Measurements from ENCODE around the gene PAQR5.

PAQR5 gene

DNA sequence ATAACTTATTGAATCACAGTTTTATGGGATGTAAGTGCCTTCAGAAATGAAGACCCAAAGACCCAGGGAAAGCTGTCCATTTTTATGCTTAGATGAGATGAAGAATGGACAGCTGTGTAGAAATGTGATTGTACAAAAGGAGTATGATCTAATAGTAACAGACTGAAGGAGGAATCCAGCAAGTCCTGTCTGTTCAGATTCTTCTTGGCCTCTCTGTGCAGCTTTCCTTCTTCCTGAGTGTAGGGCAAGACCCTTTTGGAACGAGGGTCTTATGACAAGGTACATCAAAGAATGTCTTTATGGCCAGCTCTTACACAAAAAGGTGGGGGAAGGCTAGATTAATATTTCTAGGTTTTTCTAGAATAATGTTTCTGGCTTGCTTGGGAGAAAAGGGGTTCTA, 114.0 kb downstream of the PAQR5 start:
- no peak overlapping the region for H3K9ac ChIP-seq (ENCODE audit: low read length in 5 of 5)
- H3K36me3 ChIP-seq (ENCODE audit: control insufficient read depth in 5 of 5, insufficient read depth in 5 of 5, low read length in 5 of 5), result no peaks in the 10 kb centered on the region
- no peak overlapping the region for H3K27ac ChIP-seq (ENCODE audit: low read depth, low read length)
- no peak overlapping the region for H3K4me3 ChIP-seq (ENCODE audit: low read depth in 1 of 5, low read length in 5 of 5)
- H3K9me3 ChIP-seq (ENCODE audit: control insufficient read depth in 5 of 5, low read length in 5 of 5), result no peaks in the 10 kb centered on the region
- no peaks in the 10 kb centered on the region for H3K27me3 ChIP-seq (ENCODE audit: control insufficient read depth in 5 of 5, insufficient read depth in 4 of 5, low read length in 5 of 5)
- peaks cover 0 to 15% (median 12%) of the 10 kb centered on the region in 5 donors for H3K4me1 ChIP-seq (ENCODE audit: control insufficient read depth in 5 of 5, insufficient read depth in 5 of 5, low read length in 5 of 5)

GRCh38 chr15:69413822-69414700, 115.3 kb downstream of the PAQR5 start, which contains the start of gene KIF23:
Gene KIF23, plus strand, starts transcription at chr15:69414349. Its CDS starts 117 bp downstream, at chr15:69414466.
- peak within 1 kb of the TSS; percentile 71 to 95 (median 80) for H3K4me3 ChIP-seq (ENCODE audit: low read depth in 1 of 5, low read length in 5 of 5)
- H3K27me3 ChIP-seq (ENCODE audit: control insufficient read depth in 5 of 5, insufficient read depth in 4 of 5, low read length in 5 of 5), result no peaks in the 10 kb centered on the region
- H3K27ac ChIP-seq (ENCODE audit: low read depth, low read length), result no peak within 1 kb of the TSS
- H3K36me3 ChIP-seq (ENCODE audit: control insufficient read depth in 5 of 5, insufficient read depth in 5 of 5, low read length in 5 of 5), result no peaks in the 10 kb centered on the region
- no peaks in the 10 kb centered on the region for H3K9me3 ChIP-seq (ENCODE audit: control insufficient read depth in 5 of 5, low read length in 5 of 5)
- H3K4me1 ChIP-seq (ENCODE audit: control insufficient read depth in 5 of 5, insufficient read depth in 5 of 5, low read length in 5 of 5), result peaks cover 0 to 15% (median 12%) of the 10 kb centered on the region in 5 donors
- peak within 1 kb of the TSS in 4 of 5 donors; percentile 48 to 67 (median 66) for H3K9ac ChIP-seq (ENCODE audit: low read length in 5 of 5)

- Histone ChIP-seq H3K4me1 (ENCODE audit: control insufficient read depth in 5 of 5, insufficient read depth in 5 of 5, low read length in 5 of 5) (peaks cover 0 to 15% (median 12%) of the 10 kb centered on the region in 5 donors), H3K9ac (ENCODE audit: low read length in 5 of 5) (peak overlapping the region in 4 of 5 donors; percentile 48 to 67 (median 65)), H3K36me3 (ENCODE audit: control insufficient read depth in 5 of 5, insufficient read depth in 5 of 5, low read length in 5 of 5) (no peaks in the 10 kb centered on the region), H3K4me3 (ENCODE audit: low read depth in 1 of 5, low read length in 5 of 5) (peak overlapping the region; percentile 70 to 95 (median 73)), H3K9me3 (ENCODE audit: control insufficient read depth in 5 of 5, low read length in 5 of 5) (no peaks in the 10 kb centered on the region), H3K27me3 (ENCODE audit: control insufficient read depth in 5 of 5, insufficient read depth in 4 of 5, low read length in 5 of 5) (peaks cover 0 to 2% (median 0%) of the 10 kb centered on the region in 5 donors), H3K27ac (ENCODE audit: low read depth, low read length) (no peak overlapping the region)
Measured at GRCh38 chr15:69414701-69415167, 116.0 kb downstream of the PAQR5 start.

- no peak overlapping the region for H3K4me3 ChIP-seq (ENCODE audit: low read depth in 1 of 5, low read length in 5 of 5)
- peaks cover 0 to 2% (median 0%) of the 10 kb centered on the region in 5 donors for H3K27me3 ChIP-seq (ENCODE audit: control insufficient read depth in 5 of 5, insufficient read depth in 4 of 5, low read length in 5 of 5)
- H3K27ac ChIP-seq (ENCODE audit: low read depth, low read length), result no peak overlapping the region
- no peak overlapping the region for H3K9ac ChIP-seq (ENCODE audit: low read length in 5 of 5)
- H3K36me3 ChIP-seq (ENCODE audit: control insufficient read depth in 5 of 5, insufficient read depth in 5 of 5, low read length in 5 of 5), result no peaks in the 10 kb centered on the region
- H3K4me1 ChIP-seq (ENCODE audit: control insufficient read depth in 5 of 5, insufficient read depth in 5 of 5, low read length in 5 of 5), result peaks cover 0 to 15% (median 12%) of the 10 kb centered on the region in 5 donors
- H3K9me3 ChIP-seq (ENCODE audit: control insufficient read depth in 5 of 5, low read length in 5 of 5), result no peaks in the 10 kb centered on the region
Measured at GRCh38 chr15:69415381-69415780, 116.7 kb downstream of the PAQR5 start.

DNA sequence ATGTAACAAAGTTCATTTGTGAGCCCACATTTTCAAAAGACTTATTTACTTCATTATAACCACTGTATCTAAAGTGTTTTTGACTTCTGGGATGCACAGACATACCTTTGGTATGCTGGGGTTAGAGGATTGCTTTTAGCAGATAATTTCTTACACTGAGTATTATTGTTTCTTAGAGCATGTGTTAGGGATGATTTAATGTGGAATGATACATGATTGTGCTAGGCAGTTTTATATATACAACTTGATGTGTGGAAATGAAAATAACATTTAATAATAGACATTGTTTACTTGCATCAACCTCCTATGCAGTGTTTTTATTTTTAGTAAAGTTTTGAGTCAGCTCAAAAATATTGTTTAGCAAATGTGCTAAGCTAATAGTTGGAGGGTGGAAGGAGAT, 118.9 kb downstream of the PAQR5 start:
- Histone ChIP-seq H3K27me3 (ENCODE audit: control insufficient read depth in 5 of 5, insufficient read depth in 4 of 5, low read length in 5 of 5) (peaks cover 0 to 2% (median 0%) of the 10 kb centered on the region in 5 donors), H3K9ac (ENCODE audit: low read length in 5 of 5) (no peak overlapping the region), H3K4me3 (ENCODE audit: low read depth in 1 of 5, low read length in 5 of 5) (no peak overlapping the region)

DNA sequence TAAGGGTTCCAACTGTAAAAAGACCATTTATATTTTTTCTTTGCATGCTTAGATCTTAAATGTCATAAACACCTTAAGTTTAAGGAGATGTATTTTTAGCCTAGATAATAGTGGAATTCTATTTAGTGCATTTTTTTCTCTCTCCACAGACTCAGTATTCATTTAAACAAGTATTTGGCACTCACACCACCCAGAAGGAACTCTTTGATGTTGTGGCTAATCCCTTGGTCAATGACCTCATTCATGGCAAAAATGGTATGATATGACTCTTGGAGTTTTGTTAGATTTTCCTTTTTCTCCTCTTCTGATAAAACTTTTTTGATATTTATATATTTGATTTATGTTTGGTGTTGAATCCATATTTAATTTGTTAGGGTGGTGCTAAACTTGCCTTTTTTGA, 122.8 kb downstream of the PAQR5 start:
- Histone ChIP-seq H3K27ac (ENCODE audit: low read depth, low read length) (no peak overlapping the region), H3K9ac (ENCODE audit: low read length in 5 of 5) (no peak overlapping the region), H3K4me1 (ENCODE audit: control insufficient read depth in 5 of 5, insufficient read depth in 5 of 5, low read length in 5 of 5) (no peaks in the 10 kb centered on the region), H3K36me3 (ENCODE audit: control insufficient read depth in 5 of 5, insufficient read depth in 5 of 5, low read length in 5 of 5) (no peaks in the 10 kb centered on the region), H3K27me3 (ENCODE audit: control insufficient read depth in 5 of 5, insufficient read depth in 4 of 5, low read length in 5 of 5) (peaks cover 0 to 2% (median 0%) of the 10 kb centered on the region in 5 donors), H3K4me3 (ENCODE audit: low read depth in 1 of 5, low read length in 5 of 5) (no peak overlapping the region), H3K9me3 (ENCODE audit: control insufficient read depth in 5 of 5, low read length in 5 of 5) (no peaks in the 10 kb centered on the region)

More for the DNA sequence above, 118.9 kb downstream of the PAQR5 start:
- Histone ChIP-seq H3K9me3 (ENCODE audit: control insufficient read depth in 5 of 5, low read length in 5 of 5) (no peaks in the 10 kb centered on the region), H3K4me1 (ENCODE audit: control insufficient read depth in 5 of 5, insufficient read depth in 5 of 5, low read length in 5 of 5) (peaks cover 0 to 15% (median 12%) of the 10 kb centered on the region in 5 donors), H3K27ac (ENCODE audit: low read depth, low read length) (no peak overlapping the region), H3K36me3 (ENCODE audit: control insufficient read depth in 5 of 5, insufficient read depth in 5 of 5, low read length in 5 of 5) (no peaks in the 10 kb centered on the region)

DNA sequence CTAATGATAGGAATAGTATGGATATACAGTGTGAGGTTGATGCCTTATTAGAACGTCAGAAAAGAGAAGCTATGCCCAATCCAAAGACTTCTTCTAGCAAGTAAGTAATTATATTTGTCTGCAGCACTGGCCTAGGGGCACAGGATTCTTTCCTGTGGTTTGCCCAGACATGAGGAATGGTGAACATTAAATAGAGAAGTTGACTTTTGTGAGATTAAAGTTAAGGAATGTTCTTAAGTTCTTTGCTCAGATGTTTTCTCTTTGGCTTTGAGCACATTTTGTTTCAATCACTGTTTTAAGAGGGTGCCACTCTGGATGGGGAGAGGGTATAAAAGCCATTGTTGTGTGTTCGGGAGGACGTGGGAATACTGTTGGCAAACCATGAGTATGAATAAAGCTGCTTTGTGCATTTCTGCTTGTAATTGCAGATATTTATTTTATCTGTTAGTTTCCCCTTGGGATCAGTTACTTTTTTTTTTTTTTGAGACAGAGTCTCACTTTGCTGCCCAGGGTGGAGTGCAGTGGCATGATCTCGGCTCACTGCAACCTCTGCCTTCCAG, 123.7 kb downstream of the PAQR5 start:
- Histone ChIP-seq H3K4me3 (ENCODE audit: low read depth in 1 of 5, low read length in 5 of 5) (no peak overlapping the region), H3K9ac (ENCODE audit: low read length in 5 of 5) (no peak overlapping the region)

GRCh38 chr15:69424001-69424400, 125.3 kb downstream of the PAQR5 start:
- no peak overlapping the region for H3K27ac ChIP-seq (ENCODE audit: low read depth, low read length)
- H3K36me3 ChIP-seq (ENCODE audit: control insufficient read depth in 5 of 5, insufficient read depth in 5 of 5, low read length in 5 of 5), result no peaks in the 10 kb centered on the region
- no peak overlapping the region for H3K9ac ChIP-seq (ENCODE audit: low read length in 5 of 5)
- no peaks in the 10 kb centered on the region for H3K9me3 ChIP-seq (ENCODE audit: control insufficient read depth in 5 of 5, low read length in 5 of 5)
- no peak overlapping the region for H3K4me3 ChIP-seq (ENCODE audit: low read depth in 1 of 5, low read length in 5 of 5)
- H3K4me1 ChIP-seq (ENCODE audit: control insufficient read depth in 5 of 5, insufficient read depth in 5 of 5, low read length in 5 of 5), result no peaks in the 10 kb centered on the region
- peaks cover 0 to 2% (median 0%) of the 10 kb centered on the region in 5 donors for H3K27me3 ChIP-seq (ENCODE audit: control insufficient read depth in 5 of 5, insufficient read depth in 4 of 5, low read length in 5 of 5)

More for the DNA sequence above, 123.7 kb downstream of the PAQR5 start:
- H3K27me3 ChIP-seq (ENCODE audit: control insufficient read depth in 5 of 5, insufficient read depth in 4 of 5, low read length in 5 of 5), result peaks cover 0 to 2% (median 0%) of the 10 kb centered on the region in 5 donors
- H3K36me3 ChIP-seq (ENCODE audit: control insufficient read depth in 5 of 5, insufficient read depth in 5 of 5, low read length in 5 of 5), result no peaks in the 10 kb centered on the region
- no peaks in the 10 kb centered on the region for H3K4me1 ChIP-seq (ENCODE audit: control insufficient read depth in 5 of 5, insufficient read depth in 5 of 5, low read length in 5 of 5)
- no peak overlapping the region for H3K27ac ChIP-seq (ENCODE audit: low read depth, low read length)
- H3K9me3 ChIP-seq (ENCODE audit: control insufficient read depth in 5 of 5, low read length in 5 of 5), result no peaks in the 10 kb centered on the region

DNA sequence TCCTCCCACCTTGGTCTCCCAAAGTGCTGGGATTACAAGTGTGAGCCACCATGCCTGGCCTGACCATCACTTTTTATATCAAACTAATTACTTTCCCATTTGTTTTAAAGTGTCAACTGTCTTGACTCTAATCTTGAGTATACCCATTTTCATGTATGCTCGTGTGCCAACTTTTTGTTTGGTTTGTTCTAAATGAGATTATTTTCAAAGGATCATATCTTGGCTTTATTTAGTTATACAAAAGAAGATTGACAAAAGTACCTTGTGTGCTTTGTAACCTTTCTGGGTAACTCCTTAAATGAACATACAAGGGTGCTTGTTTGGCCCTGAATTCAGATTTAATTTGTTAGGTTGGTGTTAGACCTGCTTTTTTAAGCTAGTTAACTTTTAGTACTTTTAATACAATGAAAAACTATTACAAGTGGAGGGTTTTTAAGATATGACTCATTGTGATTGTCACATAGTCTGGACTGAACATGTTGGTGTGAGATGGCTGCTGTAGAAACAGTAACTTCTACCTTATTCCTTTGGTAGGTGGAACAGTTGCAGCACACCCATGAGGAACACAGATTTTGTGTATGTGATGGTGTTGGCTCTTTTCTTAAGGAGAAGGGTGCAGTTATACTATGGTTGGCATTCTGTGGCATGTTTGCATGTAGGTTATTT, 126.2 kb downstream of the PAQR5 start:
- no peaks in the 10 kb centered on the region for H3K36me3 ChIP-seq (ENCODE audit: control insufficient read depth in 5 of 5, insufficient read depth in 5 of 5, low read length in 5 of 5)
- H3K27ac ChIP-seq (ENCODE audit: low read depth, low read length), result no peak overlapping the region
- H3K9ac ChIP-seq (ENCODE audit: low read length in 5 of 5), result no peak overlapping the region
- no peaks in the 10 kb centered on the region for H3K9me3 ChIP-seq (ENCODE audit: control insufficient read depth in 5 of 5, low read length in 5 of 5)
- no peak overlapping the region for H3K4me3 ChIP-seq (ENCODE audit: low read depth in 1 of 5, low read length in 5 of 5)
- H3K4me1 ChIP-seq (ENCODE audit: control insufficient read depth in 5 of 5, insufficient read depth in 5 of 5, low read length in 5 of 5), result no peaks in the 10 kb centered on the region
- no peaks in the 10 kb centered on the region for H3K27me3 ChIP-seq (ENCODE audit: control insufficient read depth in 5 of 5, insufficient read depth in 4 of 5, low read length in 5 of 5)

Measured in subcutaneous abdominal adipose tissue (tissue), 5 donors.